Muscle layer of duodenum (tissue), 2 donors: Measurements from ENCODE around the gene STMN1.

Source experiments
- H3K27ac ChIP-seq: one replicate; pipeline ENCODE4 v1.7.0; 2013; ENCODE audit warnings: mild to moderate bottlenecking, low read length
- H3K27me3 ChIP-seq: one replicate; pipeline ENCODE4 v1.7.0; 2013; ENCODE audit warnings: low read depth, mild to moderate bottlenecking, control low read depth, low read length
- H3K36me3 ChIP-seq, 2 donors: one replicate each; pipeline ENCODE4 v1.7.0; 2013; ENCODE audit warnings: low read length in 2 of 2, control low read depth in 1 of 2, mild to moderate bottlenecking in 1 of 2; ENCODE audit not compliant: insufficient read depth in 2 of 2, control insufficient read depth in 1 of 2
- H3K4me1 ChIP-seq, 2 donors: one replicate each; pipeline ENCODE4 v1.7.0; 2013; ENCODE audit warnings: low read length in 2 of 2, mild to moderate bottlenecking in 2 of 2, control low read depth in 1 of 2, moderate library complexity in 1 of 2; ENCODE audit not compliant: insufficient read depth in 2 of 2, control insufficient read depth in 1 of 2
- H3K4me3 ChIP-seq, 2 donors: one replicate each; pipeline ENCODE4 v1.7.0; 2013; ENCODE audit warnings: low read length in 2 of 2, low read depth in 1 of 2, mild to moderate bottlenecking in 1 of 2
- H3K9me3 ChIP-seq, 2 donors: one replicate each; pipeline ENCODE4 v1.7.0; 2013; ENCODE audit warnings: low read length in 2 of 2, control low read depth in 1 of 2, mild to moderate bottlenecking in 1 of 2; ENCODE audit not compliant: control insufficient read depth in 1 of 2
- donor health status: healthy.

Gene STMN1

DNA sequence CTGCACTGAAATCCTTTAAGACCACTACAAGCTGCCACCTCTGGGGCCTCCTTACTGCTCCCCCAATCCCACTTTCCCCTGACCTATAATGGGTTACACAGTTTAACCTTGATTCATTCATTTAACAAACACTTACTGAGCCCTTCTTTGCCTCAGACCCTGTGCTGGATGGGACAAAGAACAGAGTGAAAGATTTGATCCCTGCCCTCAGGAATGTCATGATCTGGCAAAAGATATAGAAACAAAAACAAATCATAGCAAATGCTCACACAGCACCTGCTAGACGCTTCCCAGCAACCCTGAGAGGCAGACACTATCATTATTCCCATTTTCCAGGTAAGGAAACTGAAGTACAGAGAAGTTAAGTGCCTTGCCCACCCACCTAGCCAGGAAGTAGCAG lies 39.9 kb downstream of the STMN1 start:
- no peak overlapping the region for H3K27ac ChIP-seq
- peaks cover 2 to 4% of the 10 kb centered on the region in 2 donors for H3K4me1 ChIP-seq
- no peaks in the 10 kb centered on the region for H3K9me3 ChIP-seq
- H3K36me3 ChIP-seq: peaks cover 0 to 31% of the 10 kb centered on the region in 2 donors
- no peak overlapping the region for H3K4me3 ChIP-seq
- H3K27me3 ChIP-seq: no peaks in the 10 kb centered on the region

DNA sequence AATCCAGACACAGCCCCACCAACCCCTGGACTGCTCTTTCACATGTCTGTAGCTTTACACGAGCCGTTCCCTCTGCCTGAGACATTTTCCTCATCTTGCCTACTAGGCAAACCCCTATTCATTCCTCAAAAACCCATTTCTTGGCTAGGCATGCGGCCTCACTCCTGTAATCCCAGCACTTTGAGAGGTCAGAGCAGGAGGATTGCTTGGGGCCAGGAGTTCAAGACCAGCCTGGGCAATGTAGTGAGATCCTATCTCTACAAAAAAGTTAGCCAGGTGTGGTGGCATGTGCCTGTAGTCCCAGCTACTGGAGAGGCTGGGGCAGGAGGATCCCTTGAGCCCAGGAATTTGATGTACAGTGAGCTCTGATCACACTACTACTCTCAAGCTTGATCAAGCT lies 41.8 kb downstream of the STMN1 start:
- no peak overlapping the region for H3K27ac ChIP-seq
- H3K4me3 ChIP-seq: no peak overlapping the region
- no peaks in the 10 kb centered on the region for H3K27me3 ChIP-seq
- no peaks in the 10 kb centered on the region for H3K4me1 ChIP-seq
- H3K9me3 ChIP-seq: no peaks in the 10 kb centered on the region
- peaks cover 0 to 19% of the 10 kb centered on the region in 2 donors for H3K36me3 ChIP-seq

DNA sequence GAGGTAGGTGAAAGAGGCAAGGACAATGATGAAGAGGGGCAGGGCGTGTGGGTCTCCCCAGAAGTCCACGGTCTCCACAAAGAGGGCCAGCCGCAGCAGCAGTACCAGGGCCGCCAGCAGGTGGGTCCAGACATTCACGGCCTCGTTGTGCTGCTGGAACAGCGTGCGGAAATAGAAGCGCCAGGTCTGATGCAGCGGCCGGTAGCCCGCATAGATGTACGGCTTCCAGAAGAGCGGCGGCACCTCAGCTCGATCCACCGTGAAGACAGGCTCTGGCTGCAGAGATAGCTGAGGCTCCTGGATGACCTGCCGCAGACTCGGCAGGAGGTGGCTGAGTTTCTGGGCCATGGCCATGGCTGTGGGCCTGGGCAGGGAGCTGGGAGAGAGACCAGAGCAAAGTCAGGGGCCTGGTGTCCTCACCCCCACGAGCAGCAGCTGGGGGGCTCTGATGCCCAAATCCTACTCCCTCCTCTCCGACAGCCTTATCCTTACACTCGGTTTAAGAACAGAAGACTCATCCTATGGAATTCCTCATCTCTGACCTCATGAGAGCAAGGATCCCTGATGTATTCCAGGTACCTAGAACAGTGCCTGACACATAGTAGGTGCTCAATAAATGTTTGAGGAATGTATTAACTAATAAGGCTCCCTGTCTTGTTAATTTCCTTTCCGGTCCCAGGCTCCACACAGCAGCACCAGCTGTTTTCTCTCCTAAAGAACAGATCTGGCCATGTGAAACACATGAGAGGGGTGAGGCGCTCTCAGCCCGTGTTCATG lies 42.5 kb downstream of the STMN1 start:
- Histone ChIP-seq H3K9me3 (no peaks in the 10 kb centered on the region), H3K27ac (no peak overlapping the region), H3K4me3 (no peak overlapping the region), H3K27me3 (no peaks in the 10 kb centered on the region), H3K4me1 (peaks cover 0 to 6% of the 10 kb centered on the region in 2 donors), H3K36me3 (peaks cover 0 to 17% of the 10 kb centered on the region in 2 donors)

DNA sequence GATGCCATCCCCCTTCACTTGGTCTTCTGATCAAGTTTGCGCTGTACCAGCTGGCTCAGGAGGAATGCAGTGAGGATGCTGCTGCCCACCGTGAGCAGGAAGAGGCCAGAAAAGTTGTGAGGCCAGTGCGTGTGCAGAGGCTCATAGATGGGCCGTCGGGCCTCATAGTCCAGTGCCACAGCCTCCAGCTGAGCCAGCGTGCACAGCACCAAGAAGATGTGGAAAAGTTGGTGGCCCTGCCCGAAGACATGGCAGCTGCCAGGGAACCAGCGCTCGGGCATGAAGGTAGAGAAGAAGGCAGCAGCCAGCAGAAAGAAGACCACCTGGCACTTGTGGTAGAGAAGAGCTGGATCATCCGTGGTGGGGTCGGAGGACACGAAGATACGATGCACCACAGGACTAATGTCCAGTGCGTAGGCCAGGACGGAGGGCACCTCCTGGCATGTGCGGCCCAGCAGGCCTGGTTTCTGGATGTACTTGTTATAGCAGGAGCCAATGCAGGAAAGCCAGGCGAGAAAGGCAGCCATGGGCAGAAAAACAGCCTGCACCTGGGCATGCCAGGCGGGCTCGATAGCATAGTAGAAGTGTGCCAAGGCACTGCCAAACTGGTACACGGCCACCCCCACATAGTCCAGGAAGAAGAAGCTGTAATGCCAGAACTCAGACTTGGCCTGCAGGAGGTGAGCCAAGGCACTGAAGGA lies 43.3 kb downstream of the STMN1 start:
- no peak overlapping the region for H3K4me3 ChIP-seq
- H3K27me3 ChIP-seq: no peaks in the 10 kb centered on the region
- H3K4me1 ChIP-seq: peaks cover 5 to 6% of the 10 kb centered on the region in 2 donors
- H3K9me3 ChIP-seq: no peaks in the 10 kb centered on the region
- H3K36me3 ChIP-seq: peaks cover 0 to 17% of the 10 kb centered on the region in 2 donors
- no peak overlapping the region for H3K27ac ChIP-seq

DNA sequence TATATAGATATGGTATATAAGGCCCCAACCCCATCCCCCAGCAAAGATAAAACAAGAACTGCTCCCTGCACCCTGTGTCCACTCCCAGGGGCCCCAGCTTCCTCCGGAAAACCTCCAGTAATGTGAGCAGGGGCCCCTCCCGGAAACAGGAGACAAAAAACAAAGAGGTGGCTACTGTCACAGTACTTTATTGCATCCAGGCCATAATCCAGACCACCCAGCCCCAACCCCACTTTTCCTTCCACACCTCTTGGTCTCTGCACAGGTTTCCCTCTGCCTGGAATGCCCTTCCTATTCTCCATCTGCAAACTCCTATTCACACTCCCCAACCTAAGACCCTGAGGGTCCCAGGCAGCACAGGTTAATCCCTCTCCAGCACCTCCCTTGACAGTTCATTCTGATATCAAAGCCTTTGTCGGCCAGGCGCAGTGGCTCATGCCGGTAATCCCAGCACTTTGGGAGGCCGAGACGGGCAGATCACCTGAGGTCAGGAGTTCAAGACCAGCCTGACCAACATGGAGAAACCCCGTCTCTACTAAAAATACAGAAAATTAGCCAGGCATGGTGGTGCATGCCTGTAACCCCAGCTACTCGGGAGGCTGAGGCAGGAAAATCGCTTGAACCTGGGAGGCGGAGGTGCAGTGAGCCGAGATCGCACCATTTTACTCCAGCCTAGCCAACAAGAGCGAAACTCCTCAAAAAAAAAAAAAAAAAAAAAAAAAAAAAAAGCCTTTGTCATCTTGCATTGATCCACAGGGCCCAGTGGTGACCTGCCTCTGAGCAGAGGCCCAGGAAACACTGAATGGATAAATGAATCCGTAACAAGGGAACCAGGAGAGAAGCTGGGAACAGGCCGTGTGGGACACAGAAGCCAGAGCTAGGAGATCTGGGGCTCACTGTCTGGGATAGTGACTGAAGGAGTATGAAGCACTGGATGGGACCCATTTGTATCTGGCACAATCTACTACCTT lies 44.6 kb downstream of the STMN1 start:
- no peak overlapping the region for H3K4me3 ChIP-seq
- no peaks in the 10 kb centered on the region for H3K9me3 ChIP-seq
- H3K27ac ChIP-seq: no peak overlapping the region
- H3K36me3 ChIP-seq: peaks cover 0 to 17% of the 10 kb centered on the region in 2 donors
- no peaks in the 10 kb centered on the region for H3K27me3 ChIP-seq
- peaks cover 5 to 6% of the 10 kb centered on the region in 2 donors for H3K4me1 ChIP-seq

DNA sequence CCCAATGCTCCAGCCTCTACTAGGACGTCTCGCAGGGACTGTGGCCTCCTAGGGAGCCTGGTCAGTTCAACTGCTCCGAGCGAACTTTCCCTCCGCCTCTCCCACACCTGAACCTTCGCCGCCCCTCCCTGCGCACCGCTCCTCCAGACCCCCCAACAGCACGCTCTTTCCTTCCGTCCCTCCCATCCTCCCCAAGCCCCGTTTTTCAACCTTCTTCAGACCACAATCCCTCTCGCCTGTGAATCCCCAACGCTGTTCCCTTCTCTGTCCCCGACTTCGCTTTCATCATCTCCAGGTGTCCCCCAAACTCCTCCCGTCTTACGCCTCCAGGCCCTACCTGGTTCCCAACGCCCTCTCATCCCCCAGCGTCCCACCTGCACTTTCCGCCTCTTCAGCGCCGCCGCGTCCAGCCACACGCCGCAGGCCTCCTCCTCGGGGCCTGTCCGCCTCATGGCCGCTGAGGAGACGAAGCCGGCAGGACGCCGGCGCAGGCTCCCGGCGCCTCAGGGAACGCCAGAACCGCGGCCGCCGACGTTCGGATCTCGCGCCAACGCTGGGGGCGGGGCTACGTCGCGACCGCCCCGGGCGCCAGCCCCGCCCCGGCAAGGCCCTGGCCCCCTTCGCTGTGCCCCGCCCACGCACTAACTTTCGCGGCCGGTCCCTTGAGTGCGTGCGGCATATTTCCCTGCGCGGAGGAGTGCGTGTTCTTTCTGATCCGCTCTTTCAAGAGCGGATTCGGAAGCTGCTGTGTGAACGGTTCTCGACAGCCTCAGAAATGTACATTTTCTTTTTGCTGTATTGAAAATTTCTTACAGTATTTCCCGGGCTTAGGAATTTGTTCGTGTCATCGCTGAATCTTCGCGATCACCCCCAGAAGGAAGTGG lies 47.1 kb downstream of the STMN1 start, which contains the start of gene AUNIP:
Gene AUNIP (minus strand): TSS at position 552 of the 884 bp plus-strand sequence. CDS start 100 bp downstream, at position 452.
- H3K4me3 ChIP-seq: peak within 1 kb of the TSS; percentile 78 to 91
- H3K36me3 ChIP-seq: peaks cover 0 to 17% of the 10 kb centered on the region in 2 donors
- peaks cover 5 to 6% of the 10 kb centered on the region in 2 donors for H3K4me1 ChIP-seq
- no peaks in the 10 kb centered on the region for H3K9me3 ChIP-seq
- H3K27me3 ChIP-seq: no peaks in the 10 kb centered on the region
- peak within 1 kb of the TSS; percentile 94 for H3K27ac ChIP-seq

DNA sequence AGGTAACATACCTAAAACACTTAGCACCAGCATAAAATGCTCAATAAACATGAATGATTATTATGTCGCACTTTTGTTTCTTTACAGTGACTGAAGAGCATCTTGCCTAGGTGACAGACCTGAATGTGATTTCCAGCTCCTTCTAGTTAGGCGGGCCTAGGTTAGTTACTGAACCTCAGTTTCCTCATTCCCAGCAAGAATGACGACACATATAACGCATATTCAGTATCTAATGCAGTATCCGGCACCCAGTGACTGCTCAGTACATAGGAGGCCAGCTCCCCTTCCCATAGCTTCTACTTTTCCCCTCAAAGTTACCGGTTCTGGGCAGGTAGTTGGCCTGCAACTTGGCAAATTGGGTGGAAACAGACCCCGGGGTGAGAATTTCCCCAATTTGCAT lies 47.7 kb downstream of the STMN1 start:
- peak overlapping the region; percentile 78 to 91 for H3K4me3 ChIP-seq
- no peaks in the 10 kb centered on the region for H3K9me3 ChIP-seq
- H3K36me3 ChIP-seq: peaks cover 0 to 16% of the 10 kb centered on the region in 2 donors
- H3K4me1 ChIP-seq: peaks cover 5 to 6% of the 10 kb centered on the region in 2 donors
- H3K27ac ChIP-seq: no peak overlapping the region
- no peaks in the 10 kb centered on the region for H3K27me3 ChIP-seq

DNA sequence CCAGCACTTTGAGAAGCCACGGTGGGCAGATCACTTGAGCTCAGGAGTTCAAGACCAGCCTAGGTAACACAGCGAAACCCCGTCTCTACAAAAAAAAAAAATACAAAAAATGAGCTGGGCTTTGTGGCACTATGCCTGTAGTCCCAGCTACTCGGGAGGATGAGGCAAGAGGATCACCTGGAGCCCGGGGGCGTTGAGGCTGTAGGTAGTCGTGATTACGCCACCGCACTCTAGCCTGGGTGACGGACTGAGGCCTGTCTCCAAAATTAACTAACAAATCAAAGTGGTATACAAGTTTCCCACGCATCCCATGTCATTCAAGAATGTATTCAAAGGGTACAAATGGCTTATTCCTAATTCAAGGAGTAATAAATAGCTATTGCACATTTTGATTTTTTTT lies 49.4 kb downstream of the STMN1 start:
- Histone ChIP-seq H3K27ac (no peak overlapping the region), H3K27me3 (no peaks in the 10 kb centered on the region), H3K36me3 (no peaks in the 10 kb centered on the region), H3K9me3 (no peaks in the 10 kb centered on the region), H3K4me3 (no peak overlapping the region), H3K4me1 (peaks cover 5 to 6% of the 10 kb centered on the region in 2 donors)

DNA sequence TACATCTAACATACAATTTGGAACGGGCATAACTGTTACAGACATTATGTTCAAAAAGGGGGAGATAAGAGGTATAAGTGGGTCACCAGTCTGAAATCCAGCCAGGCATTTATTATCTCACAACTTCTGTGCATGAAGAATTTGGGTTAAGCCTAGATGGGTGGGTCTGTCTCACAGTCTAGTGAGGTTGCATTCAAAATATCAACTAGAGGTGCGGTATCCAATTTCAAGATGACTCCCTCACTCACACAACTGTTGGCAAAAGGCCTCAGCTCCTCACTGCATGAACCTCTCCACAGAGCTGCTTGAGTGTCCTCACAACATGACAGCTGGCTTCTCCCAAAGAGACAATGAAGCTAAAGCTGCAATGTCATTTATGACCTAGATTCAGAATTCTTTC lies 51.7 kb downstream of the STMN1 start:
- H3K4me3 ChIP-seq: no peak overlapping the region
- H3K27ac ChIP-seq: no peak overlapping the region
- H3K36me3 ChIP-seq: no peaks in the 10 kb centered on the region
- H3K9me3 ChIP-seq: no peaks in the 10 kb centered on the region
- peaks cover 5 to 6% of the 10 kb centered on the region in 2 donors for H3K4me1 ChIP-seq
- no peaks in the 10 kb centered on the region for H3K27me3 ChIP-seq
